ENCODE data around the gene ATXN10.

ATXN10 gene

DNA sequence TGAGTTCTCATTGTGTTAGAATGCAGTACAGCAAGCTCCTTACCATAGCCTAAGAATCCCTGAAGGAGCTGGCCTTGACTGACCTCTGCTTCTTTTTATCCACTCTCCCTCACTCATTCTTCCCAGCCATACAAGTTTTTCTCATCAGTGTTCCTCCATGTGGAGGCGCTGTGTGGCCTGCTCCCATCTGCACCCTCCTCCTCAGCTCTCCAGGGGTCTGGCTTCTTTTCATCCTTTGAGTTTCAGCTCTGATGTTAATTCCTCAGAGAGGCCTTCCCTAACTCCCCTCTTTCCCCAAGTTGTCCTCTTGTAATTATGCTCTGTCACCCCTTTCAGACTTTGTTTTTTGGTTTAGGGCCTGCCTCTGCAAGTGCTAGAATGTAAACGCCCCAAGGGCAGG lies 160.5 kb downstream of the ATXN10 start:
- no peak overlapping the region for H3K4me3 ChIP-seq (ENCODE audit: low read length)
- TF ChIP-seq, protein P1, sequence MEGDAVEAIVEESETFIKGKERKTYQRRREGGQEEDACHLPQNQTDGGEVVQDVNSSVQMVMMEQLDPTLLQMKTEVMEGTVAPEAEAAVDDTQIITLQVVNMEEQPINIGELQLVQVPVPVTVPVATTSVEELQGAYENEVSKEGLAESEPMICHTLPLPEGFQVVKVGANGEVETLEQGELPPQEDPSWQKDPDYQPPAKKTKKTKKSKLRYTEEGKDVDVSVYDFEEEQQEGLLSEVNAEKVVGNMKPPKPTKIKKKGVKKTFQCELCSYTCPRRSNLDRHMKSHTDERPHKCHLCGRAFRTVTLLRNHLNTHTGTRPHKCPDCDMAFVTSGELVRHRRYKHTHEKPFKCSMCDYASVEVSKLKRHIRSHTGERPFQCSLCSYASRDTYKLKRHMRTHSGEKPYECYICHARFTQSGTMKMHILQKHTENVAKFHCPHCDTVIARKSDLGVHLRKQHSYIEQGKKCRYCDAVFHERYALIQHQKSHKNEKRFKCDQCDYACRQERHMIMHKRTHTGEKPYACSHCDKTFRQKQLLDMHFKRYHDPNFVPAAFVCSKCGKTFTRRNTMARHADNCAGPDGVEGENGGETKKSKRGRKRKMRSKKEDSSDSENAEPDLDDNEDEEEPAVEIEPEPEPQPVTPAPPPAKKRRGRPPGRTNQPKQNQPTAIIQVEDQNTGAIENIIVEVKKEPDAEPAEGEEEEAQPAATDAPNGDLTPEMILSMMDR (conservative IDR thresholded peaks at IDR 0.05; ENCODE audit: low read length), result no peak
- DNase-seq (ENCODE audit: low read depth), result no peak

DNA sequence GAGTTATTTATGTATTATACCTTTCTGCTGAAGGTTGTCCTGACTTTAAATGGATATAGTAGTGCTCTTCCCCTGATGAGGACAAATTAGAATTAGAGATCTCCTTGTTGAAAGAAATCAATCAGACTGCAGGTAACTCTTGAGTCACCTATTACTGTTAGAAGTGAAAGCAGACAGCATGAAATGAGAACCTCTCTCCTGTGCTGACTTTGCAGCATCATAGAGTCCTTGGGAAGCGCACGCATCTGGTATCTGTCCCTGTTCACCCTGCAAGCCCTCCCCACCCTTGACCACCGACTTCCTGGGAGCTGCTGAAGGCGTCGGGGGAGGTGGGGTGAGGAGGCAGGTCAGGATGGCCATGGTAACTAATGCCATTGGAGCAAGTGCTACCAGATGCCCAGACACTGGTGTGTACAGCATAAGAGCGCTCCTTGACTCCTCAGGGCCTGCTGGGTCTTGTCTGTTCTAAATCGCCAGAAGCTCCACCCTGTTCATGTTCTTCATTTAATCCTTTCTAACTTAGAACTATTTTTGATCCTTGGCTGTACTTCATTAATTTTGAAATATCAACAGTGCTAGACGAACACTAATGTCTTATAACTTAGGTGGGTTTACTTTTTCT lies 161.4 kb downstream of the ATXN10 start:
- TF ChIP-seq, protein P1 (conservative IDR thresholded peaks at IDR 0.05; ENCODE audit: low read length), result no peak
- no peak for DNase-seq (ENCODE audit: low read depth)
- H3K4me3 ChIP-seq (ENCODE audit: low read length), result no peak overlapping the region

DNA sequence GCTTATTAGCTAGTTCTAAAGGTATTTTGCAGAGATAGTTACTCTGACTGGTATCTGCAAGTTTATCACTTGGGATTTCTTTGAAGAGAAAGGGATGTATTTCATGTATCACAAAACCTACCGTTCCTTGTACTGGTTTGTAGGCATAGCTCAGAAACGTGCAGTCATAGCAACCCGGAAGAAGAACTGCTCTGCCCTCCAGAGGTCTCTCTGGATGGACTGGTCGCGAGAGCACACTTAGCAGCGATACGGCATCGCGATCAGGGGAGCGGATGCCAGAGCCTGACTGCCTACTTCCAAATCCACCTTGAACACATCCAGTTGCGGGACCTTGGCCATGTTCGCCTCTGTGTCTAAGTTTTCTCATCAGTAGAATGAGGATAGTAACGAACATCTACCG lies 162.0 kb downstream of the ATXN10 start:
- DNase-seq (ENCODE audit: low read depth), result no peak
- TF ChIP-seq, protein P1 (conservative IDR thresholded peaks at IDR 0.05; ENCODE audit: low read length), result no peak
- no peak overlapping the region for H3K4me3 ChIP-seq (ENCODE audit: low read length)

DNA sequence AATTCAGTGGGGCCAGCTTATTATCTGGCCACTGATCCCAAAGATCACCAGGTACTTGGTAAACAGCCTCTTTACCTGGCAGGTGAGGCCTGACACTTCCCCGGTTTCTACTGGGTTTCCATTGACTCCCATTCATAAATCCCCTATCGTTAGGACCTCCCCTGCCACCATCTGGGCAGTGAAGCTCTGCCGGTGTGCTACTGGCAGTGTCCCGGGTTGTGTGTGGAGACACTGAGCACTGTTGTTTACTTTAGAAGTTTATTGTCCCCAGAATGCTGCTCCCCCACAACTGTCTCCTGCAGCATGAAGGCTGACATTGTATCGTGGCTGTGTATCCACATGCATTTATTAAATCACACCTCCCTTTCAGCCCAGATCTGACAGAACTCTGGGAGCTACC lies 162.6 kb downstream of the ATXN10 start:
- TF ChIP-seq, protein P1 (conservative IDR thresholded peaks at IDR 0.05; ENCODE audit: low read length), result no peak
- no peak overlapping the region for H3K4me3 ChIP-seq (ENCODE audit: low read length)
- no peak for DNase-seq (ENCODE audit: low read depth)

DNA sequence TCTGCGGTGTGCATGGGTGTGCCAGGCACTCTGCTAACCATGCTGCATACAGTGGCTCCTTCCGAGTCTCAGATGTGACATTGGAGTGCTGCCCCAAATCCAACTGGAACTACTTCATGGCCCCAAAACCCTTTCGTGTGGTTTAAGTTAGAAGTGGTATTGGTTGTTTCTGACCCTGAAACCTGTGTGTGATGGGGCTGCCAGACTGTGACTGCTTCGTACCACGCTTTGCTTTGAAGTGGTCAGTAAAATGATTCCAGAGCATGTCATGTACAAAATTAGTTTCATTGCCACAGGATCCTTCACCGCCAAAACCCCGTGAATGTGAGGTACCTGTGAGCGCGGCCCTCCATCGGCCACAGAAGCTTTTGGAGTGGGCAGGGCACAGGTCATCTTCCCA lies 163.2 kb downstream of the ATXN10 start:
- TF ChIP-seq, protein P1 (conservative IDR thresholded peaks at IDR 0.05; ENCODE audit: low read length), result no peak
- no peak for DNase-seq (ENCODE audit: low read depth)
- H3K4me3 ChIP-seq (ENCODE audit: low read length), result no peak overlapping the region

DNA sequence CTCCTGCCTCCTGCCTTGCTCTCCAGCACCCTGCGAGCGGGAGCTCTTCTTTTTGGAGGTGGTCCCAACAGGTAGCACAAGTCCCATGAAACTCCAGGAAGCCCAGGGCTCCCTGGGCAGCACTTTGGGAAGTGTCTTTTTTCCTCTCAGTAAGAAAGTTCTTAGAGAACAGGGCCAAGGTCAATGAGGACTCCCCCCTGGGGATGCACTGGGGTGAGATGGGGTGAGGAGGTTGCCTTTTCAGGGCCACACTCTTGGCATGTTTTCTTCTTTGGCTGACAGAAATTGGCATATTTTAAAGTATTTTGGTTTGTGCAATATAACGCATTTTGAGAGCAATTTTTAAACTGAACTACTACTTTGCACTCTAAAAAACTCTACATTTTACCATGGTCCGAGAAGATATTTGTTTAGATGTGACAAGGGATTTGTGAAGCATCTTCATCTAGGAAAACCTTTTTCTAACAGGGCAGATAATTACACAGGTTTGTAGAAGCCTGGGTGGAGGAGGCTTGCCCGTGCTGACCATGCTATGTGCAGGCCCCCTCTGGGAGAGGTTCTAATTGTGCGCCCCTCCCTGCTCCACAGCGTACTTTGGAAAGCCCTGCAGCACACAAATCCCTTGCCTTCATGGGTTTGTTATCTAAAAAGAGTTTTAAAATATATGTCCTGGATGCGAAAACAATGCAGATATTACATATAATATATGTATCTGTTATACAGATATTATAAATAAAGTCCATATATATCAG lies 165.0 kb downstream of the ATXN10 start:
- DNase-seq (ENCODE audit: low read depth), result no peak
- TF ChIP-seq, protein P1 (conservative IDR thresholded peaks at IDR 0.05; ENCODE audit: low read length), result no peak
- no peak overlapping the region for H3K4me3 ChIP-seq (ENCODE audit: low read length)

DNA sequence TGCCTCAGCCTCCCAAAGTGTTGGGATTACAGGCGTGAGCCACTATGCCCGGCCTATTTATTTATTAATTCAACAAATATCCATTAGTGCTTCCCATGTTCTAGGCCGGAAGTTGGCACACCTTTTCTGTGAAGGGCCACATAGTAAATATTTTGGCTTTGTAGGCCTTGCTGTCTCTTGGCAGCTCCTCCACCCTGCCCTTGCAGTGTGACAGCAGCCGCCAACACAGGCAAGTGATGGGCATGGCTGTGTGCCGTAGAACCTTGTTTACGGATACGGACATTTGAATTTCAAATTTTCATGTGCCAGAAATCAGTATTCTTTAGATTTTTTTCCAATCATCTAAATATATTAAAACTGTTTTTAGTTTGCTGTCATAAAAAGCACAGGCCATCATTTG lies 165.9 kb downstream of the ATXN10 start:
- no peak overlapping the region for H3K4me3 ChIP-seq (ENCODE audit: low read length)
- no peak for DNase-seq (ENCODE audit: low read depth)
- TF ChIP-seq, protein P1 (conservative IDR thresholded peaks at IDR 0.05; ENCODE audit: low read length), result no peak

All from AG10803 (cell line).